Stomach (tissue), 9 donors: ENCODE data around the gene GHRHR. TPM values are rescaled to one million over a fixed set of nuclear protein-coding genes. Genes with fewer than 3 reads are reported as not detected.

ENCODE experiments used
- DNase-seq, 2 donors: peaks; one replicate each; pipeline versions ENCODE4 v3.0.0 to v3.0.0-alpha.2; 2013 to 2019
- H3K27ac ChIP-seq, 5 donors: fragments of 200-600 bp in 4 of 5; sonication (generic) in 4 of 5; one replicate each; pipeline ENCODE4 v1.5.1; 2013 to 2019; ENCODE audit warnings: mild to moderate bottlenecking in 1 of 5, moderate library complexity in 1 of 5
- H3K27me3 ChIP-seq, 3 donors: fragments of 200-600 bp; sonication (generic); one replicate each; pipeline ENCODE4 v1.5.1; 2017 to 2019; ENCODE audit warnings: mixed run types in 1 of 3
- H3K36me3 ChIP-seq, 4 donors: fragments of 200-600 bp; sonication (generic); 1 replicate in 3 of 4; 2 replicates in 1 of 4; pipeline ENCODE4 v1.5.1; 2016 to 2019
- H3K4me1 ChIP-seq, 4 donors: fragments of 200-600 bp; sonication (generic); one replicate each; pipeline ENCODE4 v1.5.1; 2016 to 2019
- H3K4me3 ChIP-seq, 4 donors: fragments of 200-600 bp; sonication (generic) in 3 of 4; one replicate each; pipeline ENCODE4 v1.5.1; 2016 to 2019; ENCODE audit warnings: mild to moderate bottlenecking in 1 of 4
- H3K9me3 ChIP-seq, 4 donors: fragments of 200-600 bp; sonication (generic); one replicate each; pipeline ENCODE4 v1.5.1; 2016 to 2019
- EP300 ChIP-seq: sonication (generic); formaldehyde crosslinking; IDR thresholded peaks from one replicate; pipeline ENCODE4 v1.6.1; 2017; ENCODE audit warnings: antibody characterized with exemption
- POLR2A ChIP-seq, 4 donors: fragments of 450-650 bp; IDR thresholded peaks; one replicate each; pipeline ENCODE4 v1.6.1; 2016; ENCODE audit warnings: antibody characterized with exemption in 4 of 4, control low read depth in 2 of 4, mild to moderate bottlenecking in 1 of 4, moderate library complexity in 1 of 4
- POLR2AphosphoS5 ChIP-seq, 3 donors: sonication (generic); formaldehyde crosslinking; IDR thresholded peaks; one replicate each; pipeline ENCODE4 v1.6.1; 2016; ENCODE audit warnings: antibody characterized with exemption in 3 of 3
- WGBS, 5 donors: extraction: QIAGEN DNeasy Blood & Tissue Kit in 3 of 5; methylation state at CpG; one replicate each; pipeline versions ENCODE4 v1.1.5 to v1.1.7; 2013 to 2018; 5-methylcytosine and 5-hydroxymethylcytosine counted together
- intact Hi-C: fragments of 100-400 bp; cut with DNase I; formaldehyde crosslinking; loops from one replicate; pipeline ENCODE4 v1.15.1; 2023; ENCODE audit warnings: low total_unique reads
- polyA plus RNA-seq, 3 donors: library from polyadenylated mRNA; stranded (reverse); fragments of 200-250 nt; gene quantifications; one replicate each; pipeline ENCODE4 v1.2.3, GENCODE V29; 2013
- total RNA-seq, 5 donors: library from RNA; depleted of rRNA; stranded (reverse); fragments of >200 nt; gene quantifications; one replicate each; pipeline versions ENCODE4 v1.1.0 to v1.2.3, GENCODE V29; 2014 to 2016
- TF ChIP-seq, protein P1 (sequence below), 7 experiments: fragments of 450-650 bp in 4 of 7; fragments of 200-600 bp in 3 of 7; sonication (generic) in 3 of 7; IDR thresholded peaks; one replicate each; pipeline ENCODE4 v1.5.1; 2016 to 2019; ENCODE audit warnings: antibody characterized with exemption in 7 of 7, control low read depth in 2 of 7, mild to moderate bottlenecking in 1 of 7
- donor health status: healthy with polysubstance abuse.
- donor health status: Bipolar disorder and iron deficiency.
- donor health status: healthy.

The GHRHR gene
- total and polyA plus RNA-seq, 8 donors, result 0.33 TPM; not detected in 7

DNA sequence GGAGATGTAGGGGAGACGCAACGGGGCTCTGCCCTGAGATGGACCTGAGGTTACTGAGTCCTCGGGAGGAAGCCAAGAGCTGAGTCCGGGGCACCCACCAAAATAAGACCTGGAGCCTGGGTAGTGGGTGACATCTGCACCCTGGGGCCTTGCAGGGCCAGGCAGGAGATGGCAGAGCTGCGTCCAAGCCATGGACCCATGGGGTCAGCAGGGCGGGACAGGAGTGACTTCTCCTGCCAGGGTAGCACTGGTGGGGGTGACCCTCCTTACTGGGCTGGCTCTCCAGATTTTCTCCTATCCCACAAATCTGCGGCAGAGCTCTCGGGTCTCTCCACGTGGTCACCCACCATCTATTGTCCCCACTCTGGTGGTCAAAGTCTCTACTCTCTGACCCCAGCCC is 2.1 kb downstream of the GHRHR start:
- TF ChIP-seq EP300 (no peak), POLR2A (IDR thresholded peaks at IDR 0.05) (no peak), POLR2AphosphoS5 (IDR thresholded peaks at IDR 0.05) (no peak)
- TF ChIP-seq, protein P1, sequence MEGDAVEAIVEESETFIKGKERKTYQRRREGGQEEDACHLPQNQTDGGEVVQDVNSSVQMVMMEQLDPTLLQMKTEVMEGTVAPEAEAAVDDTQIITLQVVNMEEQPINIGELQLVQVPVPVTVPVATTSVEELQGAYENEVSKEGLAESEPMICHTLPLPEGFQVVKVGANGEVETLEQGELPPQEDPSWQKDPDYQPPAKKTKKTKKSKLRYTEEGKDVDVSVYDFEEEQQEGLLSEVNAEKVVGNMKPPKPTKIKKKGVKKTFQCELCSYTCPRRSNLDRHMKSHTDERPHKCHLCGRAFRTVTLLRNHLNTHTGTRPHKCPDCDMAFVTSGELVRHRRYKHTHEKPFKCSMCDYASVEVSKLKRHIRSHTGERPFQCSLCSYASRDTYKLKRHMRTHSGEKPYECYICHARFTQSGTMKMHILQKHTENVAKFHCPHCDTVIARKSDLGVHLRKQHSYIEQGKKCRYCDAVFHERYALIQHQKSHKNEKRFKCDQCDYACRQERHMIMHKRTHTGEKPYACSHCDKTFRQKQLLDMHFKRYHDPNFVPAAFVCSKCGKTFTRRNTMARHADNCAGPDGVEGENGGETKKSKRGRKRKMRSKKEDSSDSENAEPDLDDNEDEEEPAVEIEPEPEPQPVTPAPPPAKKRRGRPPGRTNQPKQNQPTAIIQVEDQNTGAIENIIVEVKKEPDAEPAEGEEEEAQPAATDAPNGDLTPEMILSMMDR (IDR thresholded peaks at IDR 0.05), result no peak
- no peak overlapping the region for H3K4me3 ChIP-seq
- no peak overlapping the region for H3K27ac ChIP-seq
- intact Hi-C loops, result no loop called here
- DNase-seq, result no peak
- 69 to 89% (median 81%) methylated on average over 9 of the region's 9 CpGs for WGBS, 5 donors
- no peaks in the 10 kb centered on the region for H3K9me3 ChIP-seq
- no peaks in the 10 kb centered on the region for H3K4me1 ChIP-seq
- H3K27me3 ChIP-seq, result peaks cover 0 to 5% (median 0%) of the 10 kb centered on the region in 3 donors
- no peaks in the 10 kb centered on the region for H3K36me3 ChIP-seq

DNA sequence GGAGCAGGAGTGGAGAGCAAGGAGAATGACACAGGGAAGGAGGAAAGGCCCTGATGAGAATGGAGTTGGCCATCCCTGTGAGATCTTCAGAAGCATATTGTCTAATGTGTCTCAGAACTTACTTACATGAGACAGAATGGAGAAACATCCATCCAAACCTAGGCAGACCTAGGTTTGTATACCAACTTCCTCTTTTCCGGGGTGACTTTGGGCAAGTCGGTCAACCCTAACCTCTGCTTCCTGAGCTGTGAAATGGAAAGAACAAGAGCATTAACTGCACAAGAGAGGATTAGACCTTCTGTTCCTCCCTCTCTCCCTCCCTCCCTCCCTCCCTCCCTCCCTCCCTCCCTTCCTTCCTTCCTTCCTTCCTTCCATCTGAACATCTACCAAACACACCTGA is 4.5 kb downstream of the GHRHR start:
- H3K27me3 ChIP-seq, result peaks cover 0 to 13% (median 0%) of the 10 kb centered on the region in 3 donors
- DNase-seq, result no peak
- 68 to 95% (median 73%) methylated on average over 2 of the region's 2 CpGs for WGBS, 5 donors
- no peak overlapping the region for H3K27ac ChIP-seq
- no peak overlapping the region for H3K4me3 ChIP-seq
- no peaks in the 10 kb centered on the region for H3K4me1 ChIP-seq
- TF ChIP-seq, protein P1 (IDR thresholded peaks at IDR 0.05), result no peak
- TF ChIP-seq EP300, result no peak
- no peak for TF ChIP-seq POLR2A (IDR thresholded peaks at IDR 0.05)
- no peak for TF ChIP-seq POLR2AphosphoS5 (IDR thresholded peaks at IDR 0.05)
- H3K9me3 ChIP-seq, result no peaks in the 10 kb centered on the region
- intact Hi-C loops, result no loop called here
- no peaks in the 10 kb centered on the region for H3K36me3 ChIP-seq

DNA sequence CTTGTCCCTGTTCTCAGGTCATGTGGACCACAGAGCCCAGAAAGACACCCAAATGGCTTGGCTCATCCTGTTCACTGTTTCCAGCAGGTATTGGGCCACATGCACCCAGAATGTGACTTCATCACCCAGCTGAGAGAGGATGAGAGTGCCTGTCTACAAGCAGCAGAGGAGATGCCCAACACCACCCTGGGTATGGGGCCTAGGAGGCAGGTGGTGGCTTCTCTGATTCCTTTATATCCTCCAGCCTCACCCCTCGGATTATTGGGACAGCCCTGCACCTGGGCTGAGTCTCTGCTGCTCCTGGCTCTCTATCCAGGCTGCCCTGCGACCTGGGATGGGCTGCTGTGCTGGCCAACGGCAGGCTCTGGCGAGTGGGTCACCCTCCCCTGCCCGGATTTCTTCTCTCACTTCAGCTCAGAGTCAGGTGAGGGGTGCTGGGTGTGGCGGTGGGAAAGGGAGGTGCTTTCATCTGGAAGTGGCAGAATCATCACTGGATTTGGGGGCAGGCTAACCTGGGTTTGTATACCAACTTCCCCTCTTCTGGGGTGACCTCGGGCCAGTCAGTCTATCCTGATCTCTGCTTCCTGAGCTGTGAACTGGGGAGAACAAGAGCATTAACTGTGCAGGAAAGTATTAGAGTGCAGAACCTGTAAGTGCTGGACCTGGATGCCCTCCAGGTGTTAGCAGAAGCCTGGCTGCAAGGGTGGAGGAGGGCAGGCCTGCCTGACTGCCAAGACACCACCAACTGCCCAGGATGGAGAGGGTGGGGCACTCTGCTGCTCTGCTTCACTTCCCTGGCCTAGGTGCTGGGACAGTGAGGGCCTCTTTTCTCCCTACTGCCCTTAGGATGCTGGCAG is 5.2 kb downstream of the GHRHR start:
- H3K27ac ChIP-seq, result no peak overlapping the region
- no peaks in the 10 kb centered on the region for H3K9me3 ChIP-seq
- no peak for TF ChIP-seq POLR2AphosphoS5 (IDR thresholded peaks at IDR 0.05)
- TF ChIP-seq, protein P1 (IDR thresholded peaks at IDR 0.05), result no peak
- intact Hi-C loops, result no loop called here
- WGBS, 5 donors, result 58 to 72% (median 68%) methylated on average over 7 of the region's 7 CpGs
- no peak overlapping the region for H3K4me3 ChIP-seq
- H3K4me1 ChIP-seq, result no peaks in the 10 kb centered on the region
- no peaks in the 10 kb centered on the region for H3K36me3 ChIP-seq
- no peak for DNase-seq
- peaks cover 0 to 13% (median 0%) of the 10 kb centered on the region in 3 donors for H3K27me3 ChIP-seq

DNA sequence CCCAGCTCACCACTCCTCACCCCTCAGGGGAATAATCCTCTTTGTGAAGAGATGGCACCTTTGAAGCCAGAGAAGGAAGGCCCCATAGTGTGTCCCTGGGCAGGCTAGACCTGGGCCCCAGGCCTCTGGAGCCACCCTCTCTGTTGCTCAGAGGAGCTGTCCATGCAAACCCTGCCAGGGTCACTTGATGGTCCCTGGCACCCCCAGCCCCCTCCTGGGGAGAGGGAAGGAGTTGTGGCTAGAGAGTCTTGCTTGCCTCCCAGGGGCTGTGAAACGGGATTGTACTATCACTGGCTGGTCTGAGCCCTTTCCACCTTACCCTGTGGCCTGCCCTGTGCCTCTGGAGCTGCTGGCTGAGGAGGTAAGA is 5.8 kb downstream of the GHRHR start:
- H3K27ac ChIP-seq, result no peak overlapping the region
- no peaks in the 10 kb centered on the region for H3K9me3 ChIP-seq
- H3K4me3 ChIP-seq, result no peak overlapping the region
- no peak for TF ChIP-seq POLR2A (IDR thresholded peaks at IDR 0.05)
- TF ChIP-seq, protein P1 (IDR thresholded peaks at IDR 0.05), result no peak
- no peak for TF ChIP-seq EP300
- no peak for TF ChIP-seq POLR2AphosphoS5 (IDR thresholded peaks at IDR 0.05)
- WGBS, 5 donors, result 83 to 90% (median 86%) methylated on average over 1 of the region's 1 CpG
- no peaks in the 10 kb centered on the region for H3K36me3 ChIP-seq
- intact Hi-C loops, result no loop called here
- peaks cover 0 to 2% (median under 1%) of the 10 kb centered on the region in 4 donors for H3K4me1 ChIP-seq
- DNase-seq, result no peak
- H3K27me3 ChIP-seq, result peaks cover 0 to 13% (median 0%) of the 10 kb centered on the region in 3 donors
